Measurements from ENCODE around the gene LCN10.

The LCN10 gene

DNA sequence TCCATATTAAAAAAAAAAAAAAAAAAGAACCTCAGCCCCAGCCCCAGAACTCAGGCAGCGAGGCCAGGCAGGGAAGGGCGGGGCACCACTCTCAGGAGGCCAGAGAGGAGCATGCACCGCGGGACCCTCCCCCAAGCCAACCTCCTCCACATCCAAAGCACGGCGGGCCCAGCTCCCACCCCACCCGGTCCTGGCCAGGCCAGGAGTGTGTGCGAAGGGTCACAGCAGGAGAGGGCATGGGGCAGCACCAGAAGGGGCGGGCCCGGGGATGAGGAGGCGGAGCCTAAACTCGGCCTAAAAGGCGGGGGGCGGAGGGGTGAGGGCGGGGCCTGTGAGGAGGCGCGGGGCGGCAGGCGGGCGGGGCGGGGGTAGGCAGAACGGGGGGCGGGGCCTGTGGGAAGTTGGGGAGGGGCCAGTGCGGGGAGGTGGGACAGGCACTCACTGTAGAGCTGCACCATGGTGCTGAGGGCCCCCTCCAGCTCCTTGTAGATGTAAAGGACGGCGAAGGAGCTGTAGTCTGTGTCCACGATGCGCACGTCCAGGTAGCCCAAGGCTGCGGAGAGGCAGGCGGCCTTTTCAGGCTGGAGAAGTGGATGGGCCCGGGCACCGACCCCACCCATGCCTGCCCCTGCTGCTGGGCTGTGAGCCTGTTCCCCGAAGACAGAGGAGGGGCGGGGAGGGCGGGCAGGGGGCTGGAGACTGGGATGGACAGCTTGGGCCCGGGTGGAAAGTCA lies 20.3 kb upstream of the LCN10 start:
- TF ChIP-seq CTBP1 (IDR thresholded peaks at IDR 0.05; ENCODE audit: borderline replicate concordance) (no peak), FOXA1 (IDR thresholded peaks at IDR 0.05) (no peak), FOXK2 (IDR thresholded peaks at IDR 0.05) (no peak), NFRKB (IDR thresholded peaks at IDR 0.05) (no peak), TARDBP (IDR thresholded peaks at IDR 0.05) (no peak), HDGF (IDR thresholded peaks at IDR 0.05; ENCODE audit: borderline replicate concordance) (no peak), L3MBTL2 (conservative IDR thresholded peaks at IDR 0.05) (0 out of 2 replicates have a peak, but pooled peaks have one; percentile 23), LEF1 (IDR thresholded peaks at IDR 0.05; ENCODE audit: borderline replicate concordance) (no peak), SUZ12 (IDR thresholded peaks at IDR 0.05) (no peak), FOXM1 (IDR thresholded peaks at IDR 0.05; ENCODE audit: borderline replicate concordance) (no peak), ARNT (IDR thresholded peaks at IDR 0.05) (no peak), ZNF384 (IDR thresholded peaks at IDR 0.05) (peak; percentile 95), BHLHE40 (IDR thresholded peaks at IDR 0.05; ENCODE audit: borderline replicate concordance) (no peak), ELF4 (IDR thresholded peaks at IDR 0.05) (no peak)
- TF ChIP-seq, protein P1, sequence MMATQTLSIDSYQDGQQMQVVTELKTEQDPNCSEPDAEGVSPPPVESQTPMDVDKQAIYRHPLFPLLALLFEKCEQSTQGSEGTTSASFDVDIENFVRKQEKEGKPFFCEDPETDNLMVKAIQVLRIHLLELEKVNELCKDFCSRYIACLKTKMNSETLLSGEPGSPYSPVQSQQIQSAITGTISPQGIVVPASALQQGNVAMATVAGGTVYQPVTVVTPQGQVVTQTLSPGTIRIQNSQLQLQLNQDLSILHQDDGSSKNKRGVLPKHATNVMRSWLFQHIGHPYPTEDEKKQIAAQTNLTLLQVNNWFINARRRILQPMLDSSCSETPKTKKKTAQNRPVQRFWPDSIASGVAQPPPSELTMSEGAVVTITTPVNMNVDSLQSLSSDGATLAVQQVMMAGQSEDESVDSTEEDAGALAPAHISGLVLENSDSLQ (IDR thresholded peaks at IDR 0.05), result no peak
- DNase-seq (ENCODE audit: extremely low spot score), result peak; percentile 90
- CTCF ChIA-PET, result interaction anchor here (0.6 to 1.0 kb wide), 3 partner anchors 21 to 284 kb away, joined by 3 read pairs; no protein-coding TSS in a partner anchor
- POLR2A ChIA-PET, result interaction anchor here (0.6 to 1.2 kb wide), 3 partner anchors 16 to 35 kb away, joined by 3 to 5 read pairs (median 3); no protein-coding TSS in a partner anchor

GRCh38 chr9:136762221-136762691 lies 19.5 kb upstream of the LCN10 start:
- TF ChIP-seq ARNT (IDR thresholded peaks at IDR 0.05) (no peak), SP1 (IDR thresholded peaks at IDR 0.05) (no peak)
- ChIA-PET CTCF (interaction anchor here (0.6 kb wide), 2 partner anchors 185 to 284 kb away, joined by 3 read pairs; no protein-coding TSS in a partner anchor), POLR2A (interaction anchor here (1.2 kb wide), 1 partner anchor 33 kb away, joined by 3 read pairs; no protein-coding TSS in a partner anchor)
- DNase-seq (ENCODE audit: extremely low spot score), result no peak

DNA sequence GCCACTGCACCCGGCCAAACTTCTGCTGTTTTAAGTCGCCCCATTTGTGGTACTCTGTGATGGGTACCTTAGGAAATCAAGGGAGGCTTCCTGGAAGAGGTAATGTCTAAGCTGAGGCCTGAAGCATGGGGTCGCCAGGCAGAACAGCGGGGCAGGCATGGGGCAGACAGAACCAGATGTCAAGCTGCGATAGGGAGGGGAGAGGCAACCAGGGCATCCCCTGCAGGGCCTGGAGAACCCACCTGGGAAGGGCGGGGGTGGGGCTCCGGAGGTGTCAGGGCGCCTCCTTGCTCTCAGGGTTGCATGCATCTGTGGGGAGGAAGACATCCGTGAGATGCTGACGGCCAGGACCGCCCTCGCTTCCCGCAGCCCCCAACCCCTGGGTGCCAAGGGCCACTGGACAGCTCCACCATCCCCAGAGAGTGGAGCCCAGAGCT lies 18.8 kb upstream of the LCN10 start:
- CTCF ChIA-PET, result interaction anchor here (0.6 to 1.1 kb wide), 5 partner anchors 17 to 475 kb away, joined by 3 to 4 read pairs (median 3); no protein-coding TSS in a partner anchor
- POLR2A ChIA-PET, result interaction anchor here (0.9 kb wide), 1 partner anchor 32 kb away, joined by 3 read pairs; no protein-coding TSS in a partner anchor
- no peak for TF ChIP-seq BHLHE40 (IDR thresholded peaks at IDR 0.05; ENCODE audit: borderline replicate concordance)
- no peak for TF ChIP-seq FOXM1 (IDR thresholded peaks at IDR 0.05; ENCODE audit: borderline replicate concordance)
- no peak for TF ChIP-seq NFRKB (IDR thresholded peaks at IDR 0.05)
- TF ChIP-seq FOXK2 (IDR thresholded peaks at IDR 0.05), result no peak
- no peak for TF ChIP-seq CTBP1 (IDR thresholded peaks at IDR 0.05; ENCODE audit: borderline replicate concordance)
- TF ChIP-seq TARDBP (IDR thresholded peaks at IDR 0.05), result no peak
- no peak for TF ChIP-seq ARNT (IDR thresholded peaks at IDR 0.05)
- no peak for TF ChIP-seq ZNF384 (IDR thresholded peaks at IDR 0.05)
- no peak for TF ChIP-seq SP1 (IDR thresholded peaks at IDR 0.05)
- no peak for TF ChIP-seq SUZ12 (IDR thresholded peaks at IDR 0.05)
- no peak for TF ChIP-seq L3MBTL2 (conservative IDR thresholded peaks at IDR 0.05)
- TF ChIP-seq LEF1 (IDR thresholded peaks at IDR 0.05; ENCODE audit: borderline replicate concordance), result no peak

DNA sequence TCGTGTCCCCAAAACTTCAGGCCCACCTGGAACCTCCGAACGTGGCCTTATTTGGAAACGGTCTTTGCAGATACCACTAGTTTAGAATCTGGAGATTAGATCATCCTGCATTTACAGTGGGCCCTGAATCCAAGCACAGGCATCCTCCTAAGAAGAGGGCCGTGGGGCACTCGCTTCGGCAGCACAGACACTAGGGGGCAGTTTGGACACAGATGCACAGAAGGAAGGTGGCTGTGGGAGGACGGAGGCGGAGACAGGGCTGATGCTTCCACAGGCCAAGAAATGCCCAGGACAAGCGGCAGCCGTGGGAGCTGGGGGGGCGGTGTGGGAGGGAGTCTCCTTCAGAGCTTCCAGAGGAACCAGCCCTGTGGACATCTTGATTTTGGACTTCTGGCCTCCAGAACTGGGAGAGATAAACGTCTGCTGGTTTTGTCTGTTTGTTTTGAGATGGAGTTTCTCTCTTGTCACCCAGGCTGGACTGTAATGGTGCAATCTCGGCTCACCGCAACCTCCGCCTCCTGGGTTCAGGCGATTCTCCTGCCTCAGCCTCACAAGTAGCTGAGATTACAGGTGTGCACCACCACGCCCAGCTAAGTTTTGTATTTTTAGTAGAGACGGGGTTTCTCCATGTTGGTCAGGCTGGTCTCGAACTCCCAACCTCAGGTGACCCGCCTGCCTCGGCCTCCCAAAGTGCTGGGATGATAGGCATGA lies 18.2 kb upstream of the LCN10 start:
- CTCF ChIA-PET, result interaction anchor here (0.9 to 1.1 kb wide), 4 partner anchors 16 to 476 kb away, joined by 3 to 4 read pairs (median 4); no protein-coding TSS in a partner anchor
- peak; percentile 61 for DNase-seq (ENCODE audit: extremely low spot score)
- POLR2A ChIA-PET, result interaction anchor here (0.9 kb wide), 1 partner anchor 32 kb away, joined by 3 read pairs; no protein-coding TSS in a partner anchor

More for the DNA sequence above, 18.8 kb upstream of the LCN10 start:
- DNase-seq (ENCODE audit: extremely low spot score), result no peak

DNA sequence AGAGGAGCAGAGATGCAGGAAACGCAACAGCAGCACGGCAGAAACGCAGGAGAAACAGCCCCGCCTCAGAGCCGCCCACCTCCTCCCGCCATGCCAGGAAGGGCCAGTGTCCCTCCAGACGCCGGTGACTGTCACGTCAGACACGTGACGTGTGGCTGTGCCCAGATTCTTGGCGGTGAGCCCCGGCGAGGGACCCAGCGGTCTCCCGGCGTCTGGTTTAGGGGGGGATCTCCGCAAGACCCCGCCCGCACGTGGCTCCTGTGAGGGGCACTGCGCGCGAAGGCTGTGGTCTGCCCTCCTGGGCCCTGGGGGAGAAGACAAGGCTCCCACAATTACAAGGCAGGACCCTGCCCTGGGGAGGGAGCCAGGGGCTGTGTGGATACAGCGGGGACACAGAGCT lies 17.7 kb upstream of the LCN10 start:
- no peak for DNase-seq (ENCODE audit: extremely low spot score)
- CTCF ChIA-PET, result interaction anchor here (0.9 to 1.0 kb wide), 2 partner anchors 20 to 476 kb away, joined by 3 read pairs; no protein-coding TSS in a partner anchor
- no peak for TF ChIP-seq BHLHE40 (IDR thresholded peaks at IDR 0.05; ENCODE audit: borderline replicate concordance)
- POLR2A ChIA-PET, result no interaction called here

DNA sequence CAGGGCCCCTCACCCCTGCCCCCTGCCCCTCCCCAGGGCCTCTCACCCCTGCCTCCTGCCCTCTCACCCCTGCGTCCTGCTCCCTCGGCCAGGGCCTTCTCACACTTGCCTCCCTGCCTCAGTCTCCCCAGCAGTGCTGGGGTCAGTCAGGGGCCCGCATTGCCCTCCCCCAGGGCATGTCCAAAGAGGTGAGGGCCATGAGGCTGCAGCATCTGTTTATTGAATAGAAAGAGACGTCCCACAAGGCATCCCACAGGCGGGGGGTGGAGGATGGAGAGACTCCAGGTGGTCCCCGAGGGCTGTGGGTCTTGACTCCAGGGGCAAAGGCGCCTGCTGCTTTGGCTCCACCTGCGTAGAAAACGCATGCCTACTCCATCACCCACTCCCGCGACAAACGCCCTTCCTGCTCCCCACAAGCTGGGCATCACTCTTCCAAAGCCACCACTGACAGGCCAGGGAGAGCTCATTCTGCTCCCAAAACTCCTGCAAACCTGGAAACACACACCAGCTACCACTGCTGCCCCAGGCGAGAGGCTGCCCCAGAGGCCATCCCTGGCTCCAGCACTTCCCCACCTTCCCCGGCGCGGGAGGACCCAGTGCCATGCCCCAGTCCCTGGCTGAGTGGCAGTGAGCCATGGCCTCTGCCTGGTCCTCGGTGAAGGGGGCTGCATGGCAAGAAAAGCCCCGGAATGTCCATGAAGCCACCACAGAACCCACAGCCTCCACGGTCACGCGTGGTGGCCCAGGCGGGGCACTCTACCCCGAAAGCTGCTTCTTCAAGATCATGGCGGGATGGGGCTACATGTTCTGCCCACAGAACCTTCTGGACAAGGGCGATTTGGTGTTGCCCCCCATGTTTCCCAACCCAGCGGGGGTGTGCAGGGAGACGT lies 16.9 kb upstream of the LCN10 start:
- DNase-seq (ENCODE audit: extremely low spot score), result no peak
- TF ChIP-seq ARNT (IDR thresholded peaks at IDR 0.05) (no peak), TARDBP (IDR thresholded peaks at IDR 0.05) (no peak), LEF1 (IDR thresholded peaks at IDR 0.05; ENCODE audit: borderline replicate concordance) (no peak), FOXK2 (IDR thresholded peaks at IDR 0.05) (no peak), BHLHE40 (IDR thresholded peaks at IDR 0.05; ENCODE audit: borderline replicate concordance) (no peak), ELF4 (IDR thresholded peaks at IDR 0.05) (no peak), FOXM1 (IDR thresholded peaks at IDR 0.05; ENCODE audit: borderline replicate concordance) (no peak)
- ChIA-PET CTCF (no interaction called here), POLR2A (no interaction called here)

- CTCF ChIA-PET, result no interaction called here
- DNase-seq (ENCODE audit: extremely low spot score), result no peak
- TF ChIP-seq ARNT (IDR thresholded peaks at IDR 0.05) (no peak), FOXM1 (IDR thresholded peaks at IDR 0.05; ENCODE audit: borderline replicate concordance) (no peak), SUZ12 (IDR thresholded peaks at IDR 0.05) (no peak), SP1 (IDR thresholded peaks at IDR 0.05) (no peak), ZNF384 (IDR thresholded peaks at IDR 0.05) (no peak), FOXA1 (IDR thresholded peaks at IDR 0.05) (no peak), NFRKB (IDR thresholded peaks at IDR 0.05) (no peak), TARDBP (IDR thresholded peaks at IDR 0.05) (no peak), LEF1 (IDR thresholded peaks at IDR 0.05; ENCODE audit: borderline replicate concordance) (no peak), FOXK2 (IDR thresholded peaks at IDR 0.05) (no peak), CTBP1 (IDR thresholded peaks at IDR 0.05; ENCODE audit: borderline replicate concordance) (no peak), HDGF (IDR thresholded peaks at IDR 0.05; ENCODE audit: borderline replicate concordance) (no peak), L3MBTL2 (conservative IDR thresholded peaks at IDR 0.05) (no peak), ELF4 (IDR thresholded peaks at IDR 0.05) (no peak), BHLHE40 (IDR thresholded peaks at IDR 0.05; ENCODE audit: borderline replicate concordance) (no peak)
- TF ChIP-seq, protein P1 (IDR thresholded peaks at IDR 0.05), result no peak
- POLR2A ChIA-PET, result no interaction called here
Measured at GRCh38 chr9:136759001-136759400, 16.3 kb upstream of the LCN10 start.

All from HEK293T (cell line).